HG03521 (cell line): ENCODE measurements around the gene TAS2R30.
"Not testable (repeated sequence)": the region's sequence is repeated elsewhere in the genome, so short reads cannot be mapped to it uniquely, and the experiment has no call there.

Experiments
- ATAC-seq: cut with Tn5 transposase; IDR thresholded peaks from one replicate; pipeline ENCODE4 v1.9.1; 2021; ENCODE audit warnings: mild to moderate bottlenecking, moderate library complexity; ENCODE audit not compliant: unreplicated experiment

TAS2R30 gene

DNA sequence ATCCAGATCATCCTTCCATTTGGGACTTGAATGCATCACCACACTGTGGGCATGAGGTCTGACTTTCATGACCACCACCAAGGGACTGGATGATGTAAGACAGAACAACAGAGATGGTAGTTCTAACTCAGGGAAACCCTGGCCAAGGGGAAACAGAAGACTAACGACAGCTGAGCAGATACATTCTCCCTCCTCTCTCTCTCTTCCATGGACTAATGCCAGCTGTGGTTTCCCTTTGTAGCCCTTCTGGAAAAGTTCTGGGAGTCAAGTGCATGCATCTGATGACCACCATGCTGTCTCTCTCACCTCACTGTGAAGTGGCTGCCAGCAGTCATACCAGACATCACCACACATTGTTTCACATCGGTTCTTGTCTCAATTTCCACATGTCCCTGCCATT, 3.4 kb downstream of the TAS2R30 start:
- ATAC-seq = no peak

DNA sequence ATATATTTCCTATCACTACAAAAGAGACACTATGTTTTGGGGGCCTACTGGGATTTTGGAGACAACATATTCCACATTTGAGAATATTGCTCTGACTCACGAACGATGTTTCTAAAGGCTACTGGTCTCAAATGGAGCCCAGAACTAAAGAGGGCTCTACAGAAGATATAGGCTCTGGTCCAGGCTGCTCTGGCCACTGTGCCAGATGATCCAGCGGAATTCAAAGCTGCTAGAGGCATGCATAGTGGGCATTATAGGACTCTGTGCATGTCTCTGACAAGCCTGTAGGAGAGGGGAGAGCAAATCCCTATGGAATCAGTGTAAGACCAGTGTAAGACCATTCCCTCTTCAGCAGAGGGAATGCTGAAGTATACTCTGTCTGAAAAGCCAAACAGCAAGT, 4.1 kb downstream of the TAS2R30 start:
- no peak for ATAC-seq

DNA sequence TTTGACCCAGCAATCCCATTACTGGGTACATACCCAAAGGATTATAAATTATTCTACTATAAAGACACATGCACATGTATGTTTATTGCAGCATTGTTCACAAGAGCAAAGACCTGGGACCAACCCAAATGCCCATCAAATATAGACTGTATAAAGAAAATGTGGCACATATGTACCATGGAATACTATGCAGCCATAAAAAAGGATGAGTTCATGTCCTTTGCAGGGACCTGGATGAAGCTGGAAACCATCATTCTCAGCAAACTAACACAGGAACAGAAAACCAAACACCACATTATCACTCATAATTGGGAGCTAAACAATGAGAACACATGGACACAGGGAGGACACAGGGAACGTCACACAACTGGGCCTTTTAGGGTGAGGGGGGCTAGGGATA, 20.3 kb downstream of the TAS2R30 start:
- not testable (repeated sequence) for ATAC-seq

DNA sequence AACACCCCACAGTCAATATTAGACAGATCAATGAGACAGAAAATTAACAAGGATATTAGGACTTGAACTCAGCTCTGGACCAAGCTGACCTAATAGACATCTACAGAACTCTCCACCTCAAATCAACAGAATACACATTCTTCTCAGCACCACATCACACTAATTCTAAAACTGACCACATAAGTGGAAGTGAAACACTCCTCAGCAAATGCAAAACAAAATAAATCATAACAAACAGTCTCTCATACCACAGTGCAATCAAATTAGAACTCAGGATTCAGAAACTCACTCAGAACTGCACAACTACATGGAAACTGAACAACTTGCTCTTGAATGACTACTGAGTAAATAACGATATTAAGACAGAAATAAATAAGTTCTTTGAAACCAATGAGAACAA, 23.2 kb downstream of the TAS2R30 start:
- ATAC-seq = not testable (repeated sequence)

DNA sequence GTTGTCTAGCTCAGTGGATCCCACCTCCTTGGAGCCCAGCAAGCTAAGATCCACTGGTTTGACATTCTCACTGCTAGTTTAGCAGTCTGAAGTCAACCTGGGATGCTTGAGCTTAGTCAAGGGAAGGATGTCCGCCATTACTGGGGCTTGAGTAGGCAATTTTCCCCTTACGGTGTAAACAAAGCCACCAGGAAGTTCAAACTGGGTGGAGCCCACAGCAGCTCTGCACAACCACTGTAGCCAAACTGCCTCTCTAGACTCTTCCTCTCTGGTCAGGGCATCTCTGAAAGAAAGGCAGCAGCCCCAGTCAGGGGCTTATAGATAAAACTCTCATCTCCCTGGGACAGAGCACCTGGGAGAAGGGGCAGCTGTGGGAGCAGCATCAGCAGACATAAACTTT, 25.6 kb downstream of the TAS2R30 start:
- no peak for ATAC-seq

DNA sequence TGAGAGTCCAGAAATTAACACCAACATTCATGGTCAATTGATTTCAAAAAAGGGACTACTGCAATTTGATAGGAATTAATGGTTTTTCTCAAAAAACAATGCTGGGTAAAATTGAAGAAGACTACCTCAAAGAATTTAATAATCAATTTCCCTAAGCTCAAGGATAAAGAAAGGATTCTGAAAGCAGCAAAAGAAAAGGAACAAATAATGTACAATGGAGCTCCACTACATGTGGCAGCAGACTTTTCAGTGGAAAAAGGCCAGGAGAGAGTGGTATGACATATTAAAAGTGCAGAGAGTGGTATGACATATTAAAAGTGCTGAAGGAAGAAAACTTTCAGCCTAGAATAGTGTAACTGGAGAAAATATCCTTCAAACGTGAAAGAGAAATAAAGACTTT, 26.7 kb downstream of the TAS2R30 start:
- no peak for ATAC-seq

DNA sequence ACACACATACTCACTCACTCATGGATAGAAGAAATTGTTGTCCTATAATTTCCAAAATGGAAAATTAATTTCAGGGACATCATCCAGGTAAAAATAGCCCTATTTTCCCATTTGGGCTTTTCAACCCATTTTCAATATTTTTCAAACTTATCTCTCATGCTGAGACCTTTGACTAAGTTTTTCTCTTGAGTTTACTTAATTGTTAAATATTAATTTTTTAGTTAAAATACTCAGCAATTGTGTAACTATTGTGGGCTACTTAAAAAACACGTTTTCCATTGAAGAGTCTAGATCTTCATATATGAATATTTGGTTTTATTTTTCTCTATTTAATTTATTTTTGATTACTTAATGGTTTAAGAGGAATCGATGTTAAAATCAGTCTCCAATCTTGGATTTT, 28.2 kb downstream of the TAS2R30 start:
- ATAC-seq = no peak

DNA sequence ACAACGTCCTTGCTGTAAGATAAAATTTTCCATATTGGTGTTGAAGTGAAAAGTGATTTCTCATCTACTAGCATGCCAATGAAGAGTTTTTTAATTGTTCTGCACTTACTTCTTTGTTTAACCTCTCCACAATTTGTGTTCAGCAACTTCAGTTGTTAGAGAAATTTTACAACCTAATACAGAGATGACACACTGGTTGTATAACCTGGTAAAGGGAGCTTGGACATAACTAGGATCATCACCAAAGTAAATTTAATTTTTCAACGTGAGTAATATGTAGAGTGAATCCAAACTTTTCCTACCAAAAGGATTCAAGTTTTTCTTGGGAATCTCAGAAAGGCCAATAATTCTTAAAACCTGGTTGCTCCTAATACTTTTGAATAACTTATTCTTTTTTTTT, 28.9 kb downstream of the TAS2R30 start:
- no peak for ATAC-seq

DNA sequence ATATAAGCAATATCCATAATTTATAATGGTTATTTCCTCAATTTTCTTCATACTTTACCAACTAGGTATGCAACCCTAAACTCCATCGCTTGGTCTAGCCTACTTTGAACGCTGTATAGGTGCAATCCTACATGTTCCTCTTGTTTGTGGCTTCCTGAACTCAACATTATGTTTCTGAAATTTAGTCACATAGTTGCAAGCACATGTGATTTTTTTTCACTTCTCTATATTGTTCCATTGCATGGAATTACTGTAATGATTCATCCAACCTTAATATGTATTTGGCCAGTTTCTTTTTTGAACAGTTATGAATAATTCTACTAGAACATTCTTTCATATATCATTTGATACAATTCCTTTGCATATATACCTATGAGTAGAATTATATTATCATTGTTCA, 39.5 kb downstream of the TAS2R30 start:
- not testable (repeated sequence) for ATAC-seq

DNA sequence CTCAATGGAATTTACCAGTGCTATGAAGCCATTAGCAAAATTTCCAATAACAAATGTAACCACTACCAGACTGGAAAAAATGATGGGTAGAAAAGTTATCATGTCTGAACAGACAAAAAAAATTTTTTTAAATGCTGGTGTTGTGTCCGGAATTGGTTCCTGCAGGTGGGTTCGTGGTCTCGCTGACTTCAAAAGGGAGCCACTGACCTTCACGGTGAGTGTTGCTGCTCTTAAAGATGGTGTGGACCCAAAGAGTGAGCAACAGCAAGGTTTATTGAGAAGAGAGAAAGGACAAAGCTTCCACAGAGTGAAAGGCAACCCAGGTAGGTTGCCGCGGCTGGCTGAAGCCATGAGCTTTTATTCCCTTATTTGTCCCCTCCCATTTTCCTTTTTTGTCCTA, 42.3 kb downstream of the TAS2R30 start, which contains the start of gene TAS2R43:
TAS2R43 (minus strand) TSS at position 186 of the 400 bp plus-strand sequence; CDS start at position 102, 84 bp downstream.
- ATAC-seq = no peak

DNA sequence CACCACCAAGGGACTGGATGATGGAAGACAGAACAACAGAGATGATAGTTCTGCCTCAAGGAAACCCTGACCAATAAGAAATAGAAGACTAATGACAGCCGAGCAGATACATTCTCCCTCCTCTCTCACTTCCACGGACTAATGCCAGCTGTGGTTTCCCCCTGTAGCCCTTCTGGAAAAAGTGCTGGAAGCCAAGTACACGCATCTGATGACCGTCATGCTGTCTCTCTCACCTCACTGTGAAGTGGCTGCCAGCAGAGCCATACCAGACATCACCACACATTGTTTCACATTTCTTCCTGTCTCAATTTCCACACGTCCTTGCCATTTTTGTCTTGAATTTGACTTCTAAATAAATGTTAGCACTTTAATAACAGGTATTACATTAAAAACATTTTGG, 45.2 kb downstream of the TAS2R30 start:
- ATAC-seq = no peak

DNA sequence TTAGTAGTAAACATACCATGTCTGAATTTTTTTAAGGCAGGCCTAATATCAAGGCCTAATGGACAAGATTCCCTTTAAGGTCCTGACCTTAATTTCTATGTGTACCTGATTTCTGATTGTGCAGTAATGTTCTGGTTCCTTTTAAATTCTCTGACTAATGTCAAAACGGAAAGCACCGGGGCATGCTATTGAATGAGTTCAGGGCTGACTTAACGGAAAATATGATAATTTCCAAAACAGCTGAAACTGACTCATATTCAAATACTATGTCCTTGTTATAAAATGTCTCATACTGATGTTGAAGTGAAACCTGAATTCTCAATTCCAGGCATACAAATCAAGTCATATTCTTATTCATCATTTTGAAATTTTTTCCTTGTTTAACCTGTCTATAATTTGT, 49.0 kb downstream of the TAS2R30 start:
- no peak for ATAC-seq
